ENCODE results near the gene MMP21. TPM values are rescaled to one million over a fixed set of nuclear protein-coding genes. Genes with fewer than 3 reads are reported as not detected.

The MMP21 gene, protein sequence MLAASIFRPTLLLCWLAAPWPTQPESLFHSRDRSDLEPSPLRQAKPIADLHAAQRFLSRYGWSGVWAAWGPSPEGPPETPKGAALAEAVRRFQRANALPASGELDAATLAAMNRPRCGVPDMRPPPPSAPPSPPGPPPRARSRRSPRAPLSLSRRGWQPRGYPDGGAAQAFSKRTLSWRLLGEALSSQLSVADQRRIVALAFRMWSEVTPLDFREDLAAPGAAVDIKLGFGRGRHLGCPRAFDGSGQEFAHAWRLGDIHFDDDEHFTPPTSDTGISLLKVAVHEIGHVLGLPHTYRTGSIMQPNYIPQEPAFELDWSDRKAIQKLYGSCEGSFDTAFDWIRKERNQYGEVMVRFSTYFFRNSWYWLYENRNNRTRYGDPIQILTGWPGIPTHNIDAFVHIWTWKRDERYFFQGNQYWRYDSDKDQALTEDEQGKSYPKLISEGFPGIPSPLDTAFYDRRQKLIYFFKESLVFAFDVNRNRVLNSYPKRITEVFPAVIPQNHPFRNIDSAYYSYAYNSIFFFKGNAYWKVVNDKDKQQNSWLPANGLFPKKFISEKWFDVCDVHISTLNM
- not detected for total RNA-seq

DNA sequence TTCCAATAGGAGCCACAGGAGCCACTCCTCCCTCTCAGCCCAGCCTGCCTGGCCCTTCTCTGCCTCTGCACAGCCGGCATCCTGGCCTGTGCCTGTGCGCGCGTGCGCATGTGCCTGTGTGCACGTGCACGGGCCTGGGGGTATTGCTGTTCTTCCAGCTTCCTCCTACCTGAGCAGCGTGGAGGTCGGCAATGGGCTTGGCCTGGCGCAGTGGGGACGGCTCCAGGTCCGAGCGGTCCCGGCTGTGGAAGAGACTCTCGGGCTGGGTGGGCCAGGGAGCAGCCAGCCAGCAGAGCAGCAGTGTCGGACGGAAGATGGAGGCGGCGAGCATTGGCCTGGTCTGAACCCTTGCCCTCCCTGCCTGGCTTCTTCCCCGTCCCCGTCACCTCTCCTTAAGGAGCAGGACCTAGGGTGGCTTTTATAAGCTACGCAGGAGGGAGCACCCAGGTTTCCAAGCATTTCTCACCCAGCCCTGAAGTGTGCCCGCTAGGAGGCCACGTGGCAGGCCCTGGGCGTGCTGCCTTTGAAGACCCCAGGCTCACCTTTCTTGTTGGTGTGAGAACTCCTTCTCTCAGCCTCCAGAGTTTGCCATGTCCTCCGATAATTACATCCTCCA lies at the start of gene MMP21:
Gene MMP21 (minus strand): TSS at position 331 of the 616 bp plus-strand sequence. CDS start 0 bp downstream, at position 331.

DNA sequence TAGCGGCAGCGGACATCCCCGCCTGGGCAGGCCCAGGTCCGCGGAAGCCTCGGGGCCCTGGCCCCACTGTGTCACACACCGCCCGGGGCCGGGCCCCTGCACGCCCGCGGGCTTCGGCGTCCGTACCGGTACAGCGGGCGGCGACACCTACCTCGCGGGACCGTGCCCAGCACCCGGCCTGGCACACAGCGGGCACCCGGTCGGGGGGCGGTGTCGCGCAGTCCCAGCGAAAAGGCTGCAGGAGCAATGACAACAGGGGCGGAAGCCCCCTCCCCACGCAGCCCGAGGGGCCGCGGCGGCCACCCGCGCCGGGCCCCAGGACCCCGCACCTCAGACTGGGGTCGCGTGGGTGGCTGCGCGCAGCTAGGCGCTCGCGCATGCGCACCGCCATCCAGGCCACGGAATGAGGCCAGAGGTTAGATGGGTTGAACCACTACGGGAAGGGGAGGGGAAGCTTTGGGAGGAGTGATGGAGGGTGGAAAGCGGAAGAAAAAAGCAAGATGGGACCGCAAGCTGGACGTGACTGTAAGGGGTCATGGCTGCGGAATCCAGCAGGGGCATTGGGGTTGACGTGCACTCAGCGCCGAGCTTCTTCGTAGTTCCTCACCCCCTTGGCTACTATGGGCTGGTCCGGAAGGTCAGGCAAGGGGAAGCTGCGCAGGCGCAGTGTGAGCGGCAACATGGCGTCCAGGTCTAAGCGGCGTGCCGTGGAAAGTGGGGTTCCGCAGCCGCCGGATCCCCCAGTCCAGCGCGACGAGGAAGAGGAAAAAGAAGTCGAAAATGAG lies 47.4 kb upstream of the MMP21 start, which contains the start of the genes BCCIP and UROS:
Gene BCCIP (plus strand): TSS at position 669 of the 785 bp plus-strand sequence. CDS start 12 bp downstream, at position 681.
Gene UROS (minus strand): TSS at position 381 of the 785 bp plus-strand sequence. CDS start 6,759 bp downstream, outside the sequence.

DNA sequence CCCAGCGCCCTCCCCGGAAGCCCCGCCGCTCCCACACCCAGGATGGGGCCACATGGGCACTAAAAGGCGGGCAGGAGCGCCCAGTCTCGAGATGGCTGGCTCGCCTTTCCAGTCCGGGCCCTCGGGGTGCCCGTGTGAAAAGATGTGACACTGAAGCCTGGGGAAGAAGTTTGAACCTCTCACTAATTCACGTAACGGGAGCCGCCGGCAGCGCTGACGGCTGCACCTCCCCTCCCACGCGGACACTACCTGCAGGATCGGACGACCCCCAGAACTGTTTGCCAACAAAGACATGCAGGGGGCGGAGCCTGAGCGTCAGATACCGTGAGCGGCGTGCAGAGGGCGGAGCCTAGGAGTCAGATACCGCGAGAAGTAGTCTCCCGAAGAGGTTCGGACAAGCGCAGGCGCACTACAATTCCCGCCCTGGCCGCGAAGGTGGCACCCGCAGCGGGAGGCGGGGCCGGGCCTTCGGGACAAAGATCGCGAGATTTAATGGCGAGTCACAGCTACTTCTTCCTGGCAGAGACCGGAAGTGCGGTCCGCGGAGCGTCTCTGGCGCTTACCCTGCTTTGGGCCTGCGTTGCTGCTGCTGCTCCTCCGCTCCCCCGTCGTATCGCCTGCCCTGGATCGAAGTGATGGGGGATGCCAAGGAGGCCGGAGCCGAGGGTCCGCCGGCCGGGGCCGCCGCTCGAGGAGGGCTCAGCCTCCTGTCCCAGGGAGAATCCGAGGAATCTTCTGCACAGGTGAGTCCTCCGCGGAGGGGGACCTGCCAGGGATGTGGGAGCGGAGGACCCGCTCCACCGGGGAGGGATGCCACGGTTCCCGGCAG lies 56.2 kb downstream of the MMP21 start, which contains the start of gene EDRF1:
Gene EDRF1 (plus strand): TSS at position 537 of the 829 bp plus-strand sequence. CDS start 99 bp downstream, at position 636.

Small RNA genes within 50 kb of the gene (microRNA-seq; reads per million reads assigned to microRNA genes)
- 0.63 reads per million for gene MIR4484 (ENCODE audit: borderline microRNAs expressed, borderline replicate concordance)

Other genes with a start within 250 kb of the MMP21 start
- gene TEX36, start 92.7 kb downstream of the MMP21 start, total RNA-seq: not detected
- 10 to 100 TPM; 35.4 to 35.8 TPM for gene EDRF1, start 56.1 kb downstream of the MMP21 start, total RNA-seq
- gene UROS, start 47.4 kb upstream of the MMP21 start, total RNA-seq: 10 to 100 TPM; 38.1 to 42.5 TPM
- gene BCCIP, start 47.7 kb upstream of the MMP21 start, total RNA-seq: 10 to 100 TPM; 45.5 to 48.0 TPM
- 10 to 100 TPM; 15.2 to 16.6 TPM for gene DHX32, start 105.5 kb upstream of the MMP21 start, total RNA-seq
- gene FANK1, start 120.7 kb upstream of the MMP21 start, total RNA-seq: not detected